Kasumi-1 (cell line): ENCODE data around the gene HSF2.

Source experiments
- DNase-seq, 2 experiments: peaks; one replicate each; lab custom pipeline; 2025; lab: John Stamatoyannopoulos, UW

The HSF2 gene

DNA sequence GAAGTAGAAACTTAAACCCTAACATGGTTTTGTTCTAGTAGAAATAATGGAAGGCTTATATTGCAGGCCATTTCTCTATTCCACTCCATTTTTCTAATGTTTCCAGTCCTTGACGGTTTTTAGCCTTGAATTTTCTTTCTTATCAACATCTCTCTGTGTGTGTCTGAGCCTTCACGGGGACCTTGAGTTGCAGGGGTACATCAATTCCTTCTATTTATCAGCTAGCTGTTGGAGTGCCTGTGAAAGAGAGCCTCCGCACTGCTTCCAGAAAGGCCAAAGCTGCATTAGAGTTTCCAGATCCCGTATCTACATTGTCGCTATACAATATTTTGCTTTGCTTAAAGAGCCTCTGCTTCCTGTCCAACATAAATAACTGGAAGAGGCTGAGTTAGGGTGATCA, 5.4 kb upstream of the HSF2 start:
- no peak for DNase-seq

DNA sequence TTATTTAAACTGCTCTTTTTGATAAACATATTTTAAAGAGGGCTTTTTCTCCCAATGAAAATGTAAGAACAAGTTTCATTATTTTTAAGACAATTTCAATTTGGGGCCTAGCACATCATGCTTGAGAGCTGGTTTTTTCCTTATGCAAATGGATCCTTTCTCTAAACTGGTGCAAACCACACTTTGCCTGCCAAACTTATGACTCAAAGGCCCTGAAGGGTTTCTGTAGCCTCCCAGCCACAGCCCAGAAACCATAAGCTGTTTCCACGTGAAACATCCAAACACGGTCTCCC, 451 bp upstream of the HSF2 start:
- DNase-seq, result no peak

DNA sequence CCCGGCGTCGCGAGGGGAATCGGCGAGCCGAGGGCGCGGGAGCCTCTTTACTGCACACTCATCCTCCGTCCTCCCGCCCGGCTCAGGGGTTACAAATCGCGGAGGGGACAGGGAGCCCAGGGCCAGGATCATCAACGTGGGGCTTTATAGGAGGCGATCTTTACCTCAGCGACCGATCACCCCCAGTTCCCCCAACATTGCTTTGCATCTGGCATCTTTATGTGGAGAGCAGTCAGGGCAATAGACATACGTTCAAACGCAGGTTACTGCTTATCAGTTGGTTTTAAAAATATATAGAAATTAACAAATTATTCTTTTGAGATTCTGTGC, 634 bp downstream of the HSF2 start:
- no peak for DNase-seq

DNA sequence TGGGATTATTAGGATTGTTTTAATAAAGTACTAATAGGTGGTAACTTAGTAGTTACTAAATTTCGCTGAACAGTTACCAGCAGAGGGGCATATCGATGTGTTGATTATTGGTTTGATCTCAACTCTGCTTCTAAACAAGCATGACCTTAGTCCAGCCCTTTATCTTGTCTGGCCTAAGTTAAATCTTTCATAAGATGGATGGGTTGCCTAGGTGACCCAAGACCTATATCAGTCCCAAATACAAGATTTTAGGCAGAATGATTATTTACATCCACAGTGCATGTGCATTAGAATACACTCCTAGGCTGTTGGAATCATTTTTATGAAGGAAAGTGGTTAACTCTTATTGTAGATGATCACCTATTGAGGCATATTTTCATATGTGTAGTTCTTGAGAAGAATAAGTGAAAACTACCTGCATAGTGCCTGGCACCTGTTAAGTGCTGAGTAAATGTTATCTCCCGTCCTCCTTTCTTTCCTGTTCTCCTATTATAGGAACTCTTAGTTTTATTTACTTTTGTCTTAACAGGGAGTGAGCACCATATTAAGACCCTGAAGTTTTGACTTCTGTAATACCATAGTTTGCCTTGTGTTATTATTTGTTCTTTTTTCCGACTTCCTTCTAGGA, 1.1 kb downstream of the HSF2 start:
- DNase-seq, result no peak

DNA sequence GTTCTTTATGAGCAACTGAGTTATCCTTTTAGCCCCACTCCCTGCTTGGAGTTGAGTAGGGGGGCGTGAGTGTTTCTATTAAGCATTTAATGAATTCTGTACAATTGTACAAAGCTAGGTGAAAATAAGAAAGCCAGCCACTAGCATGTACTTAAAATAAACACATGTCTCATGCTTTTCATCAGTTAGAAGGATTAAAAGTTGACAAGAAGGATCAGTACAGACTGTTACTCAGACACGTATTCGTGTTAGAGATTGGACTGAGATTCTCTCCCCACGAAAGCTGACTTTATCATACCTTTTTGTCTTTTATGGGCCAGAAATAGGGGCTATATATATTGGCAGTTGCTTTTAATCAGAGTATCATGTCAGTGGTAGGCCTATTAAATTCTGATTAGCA, 1.7 kb downstream of the HSF2 start:
- no peak for DNase-seq

DNA sequence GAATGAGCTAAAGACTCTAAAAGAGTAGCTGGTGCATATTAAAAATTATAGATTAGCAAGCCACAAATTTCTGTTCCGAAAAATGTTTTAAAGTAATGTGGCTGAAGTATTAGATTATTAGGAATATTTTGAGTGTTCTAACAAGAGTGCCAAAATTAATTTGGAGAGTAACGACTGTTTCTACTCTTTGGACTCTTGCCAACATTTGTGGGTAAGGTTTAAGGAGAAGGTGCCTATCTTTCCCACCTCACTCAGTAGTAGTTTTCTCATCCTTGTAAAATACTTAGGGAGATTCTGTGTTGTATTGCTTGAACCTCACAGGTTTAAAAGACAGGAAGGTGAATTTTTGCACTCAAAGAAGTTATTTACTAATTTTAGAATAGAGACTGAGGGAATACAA, 5.0 kb downstream of the HSF2 start:
- DNase-seq, result no peak

DNA sequence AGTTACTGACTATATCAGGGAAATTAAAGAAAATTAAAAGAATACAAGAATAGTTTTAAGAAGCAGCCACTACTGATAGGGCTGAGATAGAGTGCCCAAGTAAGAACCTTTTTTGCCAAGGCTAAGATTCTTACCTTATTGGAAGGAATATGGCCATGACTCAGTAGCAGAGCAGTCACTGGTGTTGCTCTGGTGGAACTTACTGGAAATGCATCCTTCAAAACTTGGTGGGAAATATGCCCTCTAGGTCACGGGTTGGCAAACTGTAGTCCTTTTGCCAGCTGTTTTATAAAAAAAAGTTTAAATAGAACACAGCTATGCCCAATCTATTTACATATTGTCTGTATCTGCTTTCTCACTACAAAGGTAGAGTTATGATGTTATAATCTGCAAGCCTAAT, 6.0 kb downstream of the HSF2 start:
- DNase-seq, result no peak

DNA sequence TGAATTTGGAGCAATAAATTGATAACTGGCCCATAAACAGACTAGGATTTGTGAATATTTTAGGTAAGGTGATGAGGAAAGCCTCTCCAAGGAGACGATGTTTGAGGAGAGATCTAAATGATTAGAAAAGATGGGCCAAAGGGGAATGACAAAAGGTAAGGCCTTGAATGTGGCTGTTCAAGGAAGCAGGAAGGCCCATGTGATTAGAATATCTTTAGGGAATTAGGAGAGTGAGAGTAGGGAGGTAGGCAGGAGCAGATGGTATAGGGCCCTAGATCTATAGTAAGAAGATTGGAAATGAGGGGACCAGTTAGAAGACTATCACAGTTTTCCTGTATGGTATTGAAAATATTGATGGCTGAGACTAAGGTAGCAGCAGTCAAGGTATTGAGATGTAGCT, 6.7 kb downstream of the HSF2 start:
- DNase-seq, result no peak

DNA sequence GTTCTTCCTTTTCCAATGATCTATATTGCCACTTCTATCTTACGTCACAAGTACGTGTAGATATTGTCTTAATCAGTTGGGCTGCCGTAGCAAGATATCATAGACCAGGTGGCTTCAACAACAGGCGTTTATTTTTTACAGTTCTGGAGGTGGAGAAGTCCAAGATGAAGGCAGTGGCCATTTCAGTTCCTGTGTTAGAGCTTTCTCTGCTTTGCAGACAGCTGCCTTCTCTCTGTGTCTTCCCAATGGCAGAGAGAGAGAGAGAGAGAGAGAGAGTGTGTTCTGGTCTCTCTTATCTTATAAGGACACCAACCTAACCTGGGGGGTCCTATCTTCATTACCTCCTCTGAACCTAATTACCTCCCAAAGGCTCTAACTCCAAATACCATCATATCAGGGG, 8.3 kb downstream of the HSF2 start:
- no peak for DNase-seq

DNA sequence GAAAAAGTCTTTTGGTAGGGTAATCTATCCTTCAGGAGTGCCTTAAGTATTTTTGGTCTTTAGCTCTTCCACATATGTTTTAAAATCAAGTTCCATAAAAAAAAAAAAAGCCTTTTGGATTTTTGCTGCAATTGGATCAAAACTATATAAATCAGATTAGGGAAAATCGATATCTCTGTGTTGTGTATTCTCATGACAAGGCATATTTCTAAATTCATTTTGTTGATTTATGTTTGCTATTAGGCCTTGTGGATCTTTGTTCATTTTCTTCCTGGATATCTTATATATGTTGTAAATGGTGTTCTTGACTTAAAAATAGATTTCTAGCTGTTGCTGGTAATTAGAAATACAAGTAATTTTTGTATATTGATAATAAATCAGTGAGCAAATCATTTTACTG, 8.8 kb downstream of the HSF2 start:
- DNase-seq, result no peak

DNA sequence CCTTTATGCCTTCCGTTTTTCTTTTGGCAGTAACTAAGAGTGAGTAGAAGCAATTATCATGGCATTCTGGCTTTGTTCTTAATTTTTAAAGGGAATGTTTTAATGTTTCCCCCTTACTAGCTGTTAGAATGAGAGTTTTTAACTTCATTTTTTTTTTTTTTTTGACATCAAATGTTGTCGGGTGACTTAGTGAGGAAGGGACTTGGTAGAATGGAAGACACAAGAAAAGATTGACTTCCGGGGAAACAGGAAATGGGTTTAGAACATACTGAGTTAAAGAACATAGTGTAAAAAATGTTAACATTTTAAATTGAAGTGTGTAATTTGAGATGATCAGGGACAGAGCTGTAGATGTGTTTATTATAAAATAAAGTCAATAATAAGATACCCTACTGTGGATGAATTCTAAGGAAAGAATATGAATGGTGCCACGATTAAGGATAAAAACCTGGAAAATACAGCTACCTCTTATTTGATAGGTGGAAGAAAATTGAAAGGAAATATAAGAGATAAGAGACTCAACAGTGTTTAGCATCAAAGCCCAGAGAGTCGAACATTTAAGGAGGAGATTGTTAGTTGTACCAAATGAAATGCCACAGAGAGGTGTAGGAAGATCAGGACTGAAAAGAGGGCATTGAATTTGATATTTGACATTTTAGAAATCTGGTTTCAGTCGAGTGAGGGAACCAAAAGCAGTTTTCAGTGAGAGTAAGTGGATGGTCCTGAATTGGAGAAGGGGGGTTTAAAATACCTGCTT, 9.4 kb downstream of the HSF2 start:
- DNase-seq, result no peak

DNA sequence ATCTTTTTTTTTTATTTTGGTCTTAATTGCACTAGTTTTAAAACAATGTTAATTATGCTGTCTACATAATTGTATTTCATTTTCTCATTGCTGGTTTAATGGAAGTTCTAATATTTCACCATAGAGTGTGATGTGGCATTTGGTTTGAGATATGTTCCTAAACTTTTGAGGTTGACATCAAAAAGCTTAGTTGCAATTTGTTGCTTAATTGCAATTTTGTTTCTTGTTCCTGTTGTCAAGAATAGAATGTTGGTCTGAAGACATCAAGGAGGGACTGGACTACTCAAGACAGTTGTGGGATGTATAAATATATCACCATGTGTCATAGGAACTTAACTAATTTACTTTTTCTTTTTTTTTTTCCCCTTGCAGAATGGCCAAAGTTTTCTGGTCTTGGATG, 12.5 kb downstream of the HSF2 start:
- DNase-seq, result no peak

DNA sequence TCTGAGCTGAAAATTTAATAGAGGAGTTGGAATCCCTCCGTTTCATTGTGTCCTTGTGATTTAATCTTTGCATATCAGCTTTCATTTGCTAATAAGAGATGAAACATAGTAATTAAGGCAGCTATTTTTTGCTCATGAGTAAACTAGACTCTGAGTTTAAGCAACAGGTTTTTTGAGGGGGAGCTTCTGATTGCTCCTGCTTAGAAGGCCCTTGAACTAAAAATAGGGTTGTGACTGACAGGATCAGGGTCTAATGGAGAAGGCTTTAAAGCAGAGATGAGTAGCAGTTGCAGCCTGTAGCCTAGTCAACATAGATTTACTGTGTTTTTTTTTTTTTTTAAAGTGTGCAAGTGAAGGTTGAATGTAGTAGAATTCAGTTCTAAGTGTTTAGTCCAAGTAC, 17.4 kb downstream of the HSF2 start:
- no peak for DNase-seq

DNA sequence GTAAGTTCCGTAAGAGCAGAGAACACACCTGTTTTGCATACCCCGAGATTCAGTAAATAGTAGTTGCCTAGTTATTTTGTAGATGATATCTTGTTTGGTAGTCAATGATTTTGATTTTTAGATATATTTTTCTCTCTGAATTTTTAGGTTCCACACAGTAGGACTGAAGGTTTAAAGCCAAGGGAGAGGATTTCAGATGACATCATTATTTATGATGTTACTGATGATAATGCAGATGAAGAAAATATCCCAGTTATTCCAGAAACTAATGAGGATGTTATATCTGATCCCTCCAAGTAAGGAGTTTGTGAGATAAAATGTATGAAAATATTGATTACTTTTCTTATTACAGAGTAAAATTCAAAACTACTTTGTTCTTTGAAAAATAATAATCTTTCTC, 22.6 kb downstream of the HSF2 start:
- DNase-seq, result no peak

DNA sequence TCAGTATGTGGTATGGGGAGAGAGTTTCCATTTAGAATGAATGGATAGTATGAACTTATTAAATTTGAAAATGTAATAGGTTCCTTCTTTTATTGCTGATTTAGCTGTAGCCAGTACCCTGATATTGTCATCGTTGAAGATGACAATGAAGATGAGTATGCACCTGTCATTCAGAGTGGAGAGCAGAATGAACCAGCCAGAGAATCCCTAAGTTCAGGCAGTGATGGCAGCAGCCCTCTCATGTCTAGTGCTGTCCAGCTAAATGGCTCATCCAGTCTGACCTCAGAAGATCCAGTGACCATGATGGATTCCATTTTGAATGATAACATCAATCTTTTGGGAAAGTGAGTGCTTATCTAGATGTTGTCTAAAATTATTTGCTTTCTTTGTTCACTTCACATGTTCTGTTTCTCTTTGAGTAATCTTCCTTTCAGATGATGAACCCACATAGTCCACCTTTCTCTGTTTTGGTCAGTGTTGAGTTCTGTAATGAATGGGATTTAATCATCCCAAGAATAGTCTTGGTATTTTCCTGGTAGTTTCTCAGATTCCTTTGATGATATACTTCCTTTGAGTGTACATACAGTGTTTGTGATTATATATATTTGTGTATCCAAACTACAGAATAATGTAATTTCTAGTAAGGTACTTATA, 23.3 kb downstream of the HSF2 start:
- no peak for DNase-seq

DNA sequence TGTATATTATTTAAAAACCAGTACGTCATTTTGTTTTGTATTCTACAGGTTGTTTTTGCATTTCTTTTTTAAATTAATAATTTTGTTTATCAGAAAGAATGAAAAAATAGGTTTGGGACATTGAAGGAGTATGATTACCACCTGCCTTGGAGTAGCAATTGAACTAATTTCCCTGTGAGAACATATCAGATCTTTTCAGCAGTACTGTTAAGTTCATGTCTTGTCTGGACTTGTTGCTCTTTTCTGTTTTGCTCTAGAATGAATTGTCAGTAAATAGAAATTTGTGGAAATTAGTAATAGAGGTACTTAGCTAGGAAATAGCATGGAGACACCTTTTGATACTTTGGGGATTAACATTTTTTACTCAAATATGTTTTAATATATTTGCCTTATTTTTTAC, 24.3 kb downstream of the HSF2 start:
- DNase-seq, result no peak

DNA sequence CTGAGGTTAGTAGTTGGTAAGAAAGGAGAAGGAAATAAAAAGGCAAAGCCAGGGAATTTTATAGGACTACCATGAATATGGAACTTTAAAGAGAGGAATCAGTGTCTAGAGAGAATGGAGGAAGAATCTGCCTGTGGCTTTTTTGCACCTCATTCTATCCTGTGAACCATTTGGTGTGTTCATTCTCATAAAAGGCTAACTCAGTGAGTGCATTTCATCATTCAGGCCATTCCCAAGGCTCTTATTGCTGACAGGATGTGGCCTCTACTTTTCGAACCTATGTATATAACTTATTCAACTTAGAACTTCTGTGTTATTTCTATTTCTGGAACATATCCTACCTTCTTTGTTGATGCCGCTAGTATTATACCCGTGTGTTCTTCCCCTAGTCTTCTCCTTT, 27.1 kb downstream of the HSF2 start:
- no peak for DNase-seq

DNA sequence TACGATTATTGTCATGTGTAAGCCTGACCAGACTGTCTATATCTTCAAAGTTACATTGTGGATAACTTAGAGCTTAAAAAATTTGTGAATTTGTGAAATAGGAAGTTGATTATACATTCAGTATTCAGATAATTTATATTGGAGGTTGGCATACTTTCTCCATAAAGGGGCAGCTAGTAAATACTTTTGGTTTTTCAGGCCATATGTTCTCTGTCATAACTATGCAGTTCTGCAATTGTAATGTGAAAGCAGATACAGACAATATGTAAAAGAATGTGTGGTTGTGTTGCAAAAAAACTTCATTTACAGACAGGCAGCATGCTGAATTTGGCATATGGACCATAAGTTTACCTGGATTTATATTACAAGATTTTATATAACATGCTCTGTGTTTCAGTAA, 29.3 kb downstream of the HSF2 start:
- DNase-seq, result no peak

DNA sequence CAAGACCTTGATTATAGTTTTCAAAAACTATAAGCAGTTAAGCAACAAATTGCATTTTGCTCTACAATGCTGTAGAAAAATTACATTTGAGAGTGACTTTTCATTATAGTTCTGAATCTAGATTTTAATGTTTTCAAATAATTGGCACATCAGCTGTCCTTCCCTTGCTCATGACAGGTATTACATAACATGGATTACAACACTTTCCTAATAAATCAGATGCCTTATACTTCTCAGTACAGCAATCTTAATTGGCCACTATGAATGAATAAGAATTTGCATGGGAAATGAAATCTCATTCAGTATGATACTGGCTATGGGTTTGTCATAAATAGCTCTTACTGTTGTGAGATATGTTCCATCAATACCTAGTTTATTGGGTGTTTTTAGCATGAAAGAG, 29.9 kb downstream of the HSF2 start:
- DNase-seq, result no peak

DNA sequence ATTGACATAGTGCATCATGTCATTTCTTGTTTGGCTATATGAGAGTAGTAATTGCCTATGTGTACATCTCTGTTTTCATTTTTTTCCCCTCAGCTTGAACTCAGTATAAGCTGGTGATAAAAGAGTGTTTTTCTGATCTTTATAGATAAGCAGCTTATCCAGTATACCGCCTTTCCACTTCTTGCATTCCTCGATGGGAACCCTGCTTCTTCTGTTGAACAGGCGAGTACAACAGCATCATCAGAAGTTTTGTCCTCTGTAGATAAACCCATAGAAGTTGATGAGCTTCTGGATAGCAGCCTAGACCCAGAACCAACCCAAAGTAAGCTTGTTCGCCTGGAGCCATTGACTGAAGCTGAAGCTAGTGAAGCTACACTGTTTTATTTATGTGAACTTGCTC, 32.3 kb downstream of the HSF2 start:
- no peak for DNase-seq

DNA sequence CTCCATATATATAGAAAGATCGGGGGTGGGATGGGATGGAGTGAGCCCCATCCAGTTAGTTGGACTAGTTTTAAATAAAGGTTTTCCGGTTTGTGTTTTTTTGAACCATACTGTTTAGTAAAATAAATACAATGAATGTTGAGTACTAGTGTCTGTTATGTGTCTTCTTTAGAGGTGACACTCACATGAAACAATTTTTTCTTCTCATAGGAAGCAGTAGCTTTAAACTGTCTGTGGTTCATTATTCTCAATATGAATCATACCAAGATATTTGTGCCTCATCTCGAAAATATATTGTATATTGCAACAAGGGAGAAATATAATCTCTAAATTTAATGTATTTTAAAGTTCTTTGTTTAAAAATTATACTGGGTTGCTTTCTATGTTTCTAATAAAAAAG, 33.4 kb downstream of the HSF2 start:
- DNase-seq, result no peak

DNA sequence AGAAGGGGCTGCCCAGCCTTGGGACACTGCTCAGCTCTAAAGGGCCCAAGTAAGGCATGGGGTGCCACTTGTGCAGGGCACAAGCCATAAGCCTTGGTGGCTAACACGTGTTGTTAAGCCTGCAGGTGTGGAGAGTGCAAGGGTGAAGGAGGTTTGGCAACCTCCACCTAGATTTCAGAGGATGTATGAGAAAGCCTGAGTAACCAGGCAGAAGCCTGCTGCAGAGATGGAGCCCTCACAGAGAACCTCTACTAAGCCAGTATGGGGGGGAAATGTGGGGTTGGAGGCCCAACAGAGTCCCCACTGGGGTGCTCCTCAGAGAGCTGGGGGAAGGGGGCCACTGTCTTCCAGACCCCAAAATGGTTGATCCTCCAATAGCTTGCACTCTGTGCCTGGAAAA, 39.5 kb downstream of the HSF2 start:
- DNase-seq, result no peak

DNA sequence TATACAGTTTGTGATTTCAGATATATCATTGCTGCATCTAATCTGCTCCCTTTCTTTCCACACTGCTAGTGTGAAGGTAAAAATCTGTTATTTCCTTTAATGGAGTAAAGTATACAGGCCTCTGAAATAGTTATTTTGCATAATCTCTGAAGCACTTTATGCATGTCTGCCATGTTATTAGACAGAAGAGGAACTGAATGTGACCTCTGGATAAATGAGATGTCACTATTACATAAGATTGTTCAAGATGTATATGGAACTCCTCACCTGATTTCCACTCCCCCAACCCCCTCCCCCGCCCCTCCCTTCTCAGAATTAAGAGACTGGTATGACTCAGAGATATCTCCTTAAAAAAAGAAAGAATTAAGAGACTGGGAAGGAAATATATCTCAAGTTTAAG, 45.8 kb downstream of the HSF2 start:
- no peak for DNase-seq

DNA sequence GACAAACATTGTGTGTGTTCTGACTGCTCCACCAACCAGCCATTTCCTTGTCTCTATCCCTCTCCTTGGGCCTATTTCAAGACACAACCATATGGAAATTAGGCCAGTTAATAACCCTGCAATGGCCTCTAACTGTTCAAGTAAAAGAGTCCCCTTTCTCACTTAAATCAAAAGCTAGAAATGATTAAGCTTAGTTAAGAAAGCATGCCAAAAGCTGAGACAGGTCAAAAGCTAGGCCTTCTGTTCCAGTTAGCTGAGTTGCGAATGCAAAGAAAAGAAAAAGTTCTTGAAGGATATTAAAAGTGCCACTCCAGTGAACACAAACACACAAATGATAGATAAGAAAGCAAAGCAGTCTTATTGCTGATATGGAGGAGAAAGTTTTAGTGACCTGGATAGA, 49.6 kb downstream of the HSF2 start:
- DNase-seq, result no peak
